Esophagus muscularis mucosa (tissue), 4 donors: Measurements from ENCODE around the gene TCEAL9.
"Not testable (repeated sequence)": the region's sequence is repeated elsewhere in the genome, so short reads cannot be mapped to it uniquely, and the experiment has no call there.

Experiments used
- CTCF ChIP-seq, 3 experiments: fragments of 200-600 bp in 2 of 3; fragments of 450-650 bp in 1 of 3; sonication (generic) in 2 of 3; IDR thresholded peaks; one replicate each; pipeline ENCODE4 v1.5.1; 2017 to 2019; ENCODE audit warnings: antibody characterized with exemption in 3 of 3, mild to moderate bottlenecking in 2 of 3, moderate library complexity in 1 of 3
- EP300 ChIP-seq: sonication (generic); formaldehyde crosslinking; IDR thresholded peaks from one replicate; pipeline ENCODE4 v1.6.1; 2017; ENCODE audit warnings: antibody characterized with exemption
- POLR2A ChIP-seq: fragments of 450-650 bp; IDR thresholded peaks from one replicate; pipeline ENCODE4 v1.6.1; 2017; ENCODE audit warnings: antibody characterized with exemption, moderate library complexity, mild to moderate bottlenecking, low read depth
- POLR2AphosphoS5 ChIP-seq, 2 donors: sonication (generic); formaldehyde crosslinking; IDR thresholded peaks; one replicate each; pipeline ENCODE4 v1.6.1; 2017; ENCODE audit warnings: antibody characterized with exemption in 2 of 2

GRCh38 chrX:103359605-103360004 is 3.3 kb downstream of the TCEAL9 start:
- not testable (repeated sequence) for TF ChIP-seq POLR2A; CTCF (IDR thresholded peaks at IDR 0.05); EP300; POLR2AphosphoS5 (IDR thresholded peaks at IDR 0.05)
